RPMI8226 (cell line): ENCODE data around the gene SRGAP2B.
"Not testable (repeated sequence)": the region's sequence is repeated elsewhere in the genome, so short reads cannot be mapped to it uniquely, and the experiment has no call there.

Source experiments
- DNase-seq: peaks from one replicate; pipeline ENCODE4 v3.0.0-alpha.2; 2015

The SRGAP2B gene

GRCh38 chr1:144992915-144993314, 102.2 kb downstream of the SRGAP2B start:
- not testable (repeated sequence) for DNase-seq

GRCh38 chr1:144990611-144991010, 104.5 kb downstream of the SRGAP2B start:
- not testable (repeated sequence) for DNase-seq

GRCh38 chr1:144987131-144987530, 108.0 kb downstream of the SRGAP2B start:
- not testable (repeated sequence) for DNase-seq

GRCh38 chr1:144986171-144986860, 108.8 kb downstream of the SRGAP2B start:
- not testable (repeated sequence) for DNase-seq

GRCh38 chr1:144985550-144986170, 109.5 kb downstream of the SRGAP2B start:
- not testable (repeated sequence) for DNase-seq

DNA sequence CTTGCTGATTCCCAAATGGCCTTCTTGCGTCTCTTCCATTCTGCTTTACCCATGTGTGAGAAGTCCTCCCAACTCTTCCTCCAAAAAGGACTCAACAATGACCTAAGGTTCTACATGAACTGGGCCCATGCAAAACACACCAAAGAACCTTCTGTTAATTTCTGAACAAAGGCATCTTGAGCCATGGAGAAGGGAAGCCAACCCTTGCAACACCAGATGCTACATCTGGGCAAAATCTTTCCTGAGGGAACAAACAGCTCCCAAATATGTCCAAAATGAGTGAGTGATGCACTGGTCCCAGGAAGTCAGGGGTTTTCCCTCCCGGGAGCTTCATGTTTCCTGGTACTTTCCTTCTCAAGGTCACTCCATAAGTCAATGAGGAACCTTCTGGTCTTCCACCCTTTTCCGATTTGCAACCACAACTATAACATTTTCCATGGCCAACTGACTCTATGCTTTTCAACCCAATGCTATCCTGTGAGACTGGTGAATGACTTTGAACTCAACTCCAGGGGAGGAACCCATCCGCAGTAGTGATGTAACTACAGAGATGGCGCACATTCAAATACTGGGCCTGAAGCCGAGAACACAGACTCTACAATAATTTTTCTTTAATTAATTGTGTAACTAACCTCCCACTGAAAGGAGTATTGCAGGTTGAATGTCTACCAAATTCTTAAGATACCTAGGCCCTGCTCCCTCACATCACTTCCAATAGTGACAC, 112.2 kb downstream of the SRGAP2B start:
- not testable (repeated sequence) for DNase-seq

- not testable (repeated sequence) for DNase-seq
Measured at GRCh38 chr1:144981157-144981556, 114.0 kb downstream of the SRGAP2B start.

DNA sequence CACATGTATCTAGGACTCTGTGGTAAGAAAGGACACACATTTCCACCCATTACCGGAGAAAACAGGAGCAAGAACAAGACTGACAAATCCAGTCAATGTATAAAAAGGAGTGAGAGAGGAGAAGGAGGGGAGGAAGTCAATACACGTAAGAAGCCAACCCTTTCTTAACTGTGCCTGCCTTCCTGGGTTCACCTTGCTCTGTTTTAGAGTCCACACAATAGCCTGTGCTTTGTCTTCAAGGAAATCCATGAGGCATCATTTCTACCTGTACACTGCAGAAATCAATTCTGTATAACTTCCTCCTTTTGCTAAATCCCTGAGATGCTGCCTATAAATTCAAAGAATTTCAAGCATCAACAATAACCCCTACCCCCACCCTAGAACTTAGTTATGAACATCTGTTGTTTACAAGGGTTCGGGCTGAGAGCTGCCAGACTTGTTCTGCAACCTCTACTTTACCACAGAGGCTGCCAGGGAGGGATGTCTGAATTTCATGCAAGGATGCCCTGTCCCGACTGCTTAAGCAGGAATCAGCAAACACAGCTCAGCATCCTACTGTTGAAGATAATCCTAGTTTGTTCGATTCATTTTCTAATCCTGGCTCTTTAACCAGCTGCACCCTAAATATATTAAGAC, 115.0 kb downstream of the SRGAP2B start:
- not testable (repeated sequence) for DNase-seq

DNA sequence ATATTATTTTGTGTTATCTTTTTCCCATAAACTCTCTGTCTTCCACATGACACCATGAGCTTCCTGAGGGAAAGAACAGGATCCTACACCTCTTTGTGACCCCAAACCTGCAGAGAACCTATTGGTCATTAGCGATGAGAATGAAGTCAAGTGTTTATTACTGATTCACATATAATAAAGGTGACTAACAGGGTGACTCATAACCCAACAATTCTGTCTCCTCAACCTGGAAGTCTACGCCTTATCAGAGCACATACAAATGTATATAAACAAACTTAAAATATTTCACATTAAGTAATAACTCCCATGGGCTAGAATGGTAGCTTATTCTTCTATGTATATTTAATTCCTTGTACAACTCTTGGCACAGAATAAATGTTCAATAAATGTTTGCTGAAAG, 117.3 kb downstream of the SRGAP2B start:
- DNase-seq, result not testable (repeated sequence)

- DNase-seq, result not testable (repeated sequence)
Measured at GRCh38 chr1:144971936-144972335, 123.2 kb downstream of the SRGAP2B start.

DNA sequence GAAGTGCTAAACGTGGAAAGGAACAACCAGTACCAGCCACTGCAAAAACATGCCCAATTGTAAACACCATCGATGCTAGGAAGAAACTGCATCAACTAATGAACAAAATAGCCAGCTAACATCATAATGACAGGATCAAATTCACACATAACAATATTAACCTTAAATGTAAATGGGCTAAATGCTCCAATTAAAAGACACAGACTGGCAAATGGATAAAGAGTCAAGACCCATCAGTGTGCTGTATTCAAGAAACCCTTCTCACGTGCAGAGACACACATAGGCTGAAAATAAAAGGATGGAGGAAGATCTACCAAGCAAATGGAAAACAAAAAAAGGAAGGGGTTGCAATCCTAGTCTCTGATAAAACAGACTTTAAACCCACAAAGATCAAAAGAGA, 128.6 kb downstream of the SRGAP2B start:
- not testable (repeated sequence) for DNase-seq

DNA sequence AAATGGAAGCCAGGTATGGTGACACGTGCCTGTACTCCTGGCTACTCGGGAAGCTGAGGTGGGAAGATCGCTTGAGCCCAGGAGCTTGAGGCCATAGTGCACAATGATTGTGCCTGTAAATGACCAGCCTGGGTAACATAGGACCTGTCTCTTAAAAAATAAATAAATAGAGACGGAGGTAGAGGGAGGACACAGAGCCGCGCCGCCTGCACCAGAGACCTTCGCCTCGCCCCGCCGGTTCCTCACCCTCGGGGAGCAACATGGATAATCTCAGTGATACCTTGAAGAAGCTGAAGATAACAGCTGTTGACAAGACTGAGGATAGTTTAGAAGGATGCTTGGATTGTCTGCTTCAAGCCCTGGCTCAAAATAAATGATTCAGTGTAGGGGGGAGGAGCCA, 130.4 kb downstream of the SRGAP2B start:
- DNase-seq, result not testable (repeated sequence)

DNA sequence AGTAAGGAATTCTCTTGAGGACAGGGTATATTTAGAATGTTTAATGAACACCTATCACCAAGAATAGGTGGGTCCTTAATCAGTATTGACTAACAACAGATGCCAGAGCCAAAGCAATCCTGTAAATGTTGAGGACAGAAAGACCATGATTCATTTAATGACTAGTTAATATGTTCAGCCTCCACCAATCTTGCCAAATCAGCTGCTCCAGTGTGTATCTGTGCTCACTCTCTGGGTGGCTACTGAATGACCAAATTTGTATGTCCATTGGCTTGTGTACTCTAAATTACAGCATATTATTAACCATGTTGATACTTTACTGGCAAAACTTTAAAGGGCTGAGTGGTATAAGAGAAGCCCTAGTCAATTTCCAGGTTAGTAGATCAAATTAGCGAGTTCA, 130.9 kb downstream of the SRGAP2B start:
- not testable (repeated sequence) for DNase-seq

- DNase-seq, result not testable (repeated sequence)
Measured at GRCh38 chr1:144963571-144963970, 131.6 kb downstream of the SRGAP2B start.

- not testable (repeated sequence) for DNase-seq
Measured at GRCh38 chr1:144961604-144962583, 133.2 kb downstream of the SRGAP2B start.

GRCh38 chr1:144960929-144961488, 134.1 kb downstream of the SRGAP2B start:
- not testable (repeated sequence) for DNase-seq

DNA sequence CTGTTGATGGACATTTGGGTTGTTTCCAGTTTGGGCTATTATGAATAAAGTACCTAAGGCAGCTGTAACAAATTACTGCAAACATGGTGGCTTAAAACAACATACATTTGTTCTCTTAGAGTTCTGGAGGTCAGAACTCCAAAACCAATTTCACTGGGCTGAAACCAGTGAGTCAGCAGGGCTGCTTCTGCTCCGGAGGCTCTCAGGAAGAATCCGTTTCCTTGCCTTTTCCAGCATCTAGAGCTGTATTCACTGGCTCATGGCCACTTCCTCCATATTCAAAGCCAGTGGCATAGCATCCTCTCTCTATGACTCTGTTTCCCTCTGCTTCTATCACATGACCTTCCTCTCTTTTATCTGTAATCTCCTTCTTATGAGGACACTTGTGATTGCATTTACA, 146.7 kb downstream of the SRGAP2B start:
- DNase-seq, result not testable (repeated sequence)

DNA sequence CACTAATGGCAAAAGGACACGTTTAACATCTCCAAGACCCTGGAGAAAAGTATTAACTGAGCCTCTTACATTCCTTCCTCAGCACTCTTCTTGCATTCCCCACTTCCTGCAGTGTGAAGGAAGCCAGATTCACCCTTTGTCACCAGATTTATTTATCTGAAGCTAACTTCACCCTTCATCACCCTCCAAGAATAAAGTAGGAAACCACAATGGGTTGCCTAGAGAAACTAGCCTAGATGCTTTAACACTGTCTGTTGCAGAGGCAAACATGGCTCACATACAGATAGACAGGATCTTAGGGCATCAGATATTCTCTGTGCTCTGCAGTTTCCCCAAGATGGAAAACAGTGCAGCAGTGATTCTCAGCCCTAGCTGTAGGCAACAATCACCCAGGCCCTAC, 147.6 kb downstream of the SRGAP2B start:
- not testable (repeated sequence) for DNase-seq

DNA sequence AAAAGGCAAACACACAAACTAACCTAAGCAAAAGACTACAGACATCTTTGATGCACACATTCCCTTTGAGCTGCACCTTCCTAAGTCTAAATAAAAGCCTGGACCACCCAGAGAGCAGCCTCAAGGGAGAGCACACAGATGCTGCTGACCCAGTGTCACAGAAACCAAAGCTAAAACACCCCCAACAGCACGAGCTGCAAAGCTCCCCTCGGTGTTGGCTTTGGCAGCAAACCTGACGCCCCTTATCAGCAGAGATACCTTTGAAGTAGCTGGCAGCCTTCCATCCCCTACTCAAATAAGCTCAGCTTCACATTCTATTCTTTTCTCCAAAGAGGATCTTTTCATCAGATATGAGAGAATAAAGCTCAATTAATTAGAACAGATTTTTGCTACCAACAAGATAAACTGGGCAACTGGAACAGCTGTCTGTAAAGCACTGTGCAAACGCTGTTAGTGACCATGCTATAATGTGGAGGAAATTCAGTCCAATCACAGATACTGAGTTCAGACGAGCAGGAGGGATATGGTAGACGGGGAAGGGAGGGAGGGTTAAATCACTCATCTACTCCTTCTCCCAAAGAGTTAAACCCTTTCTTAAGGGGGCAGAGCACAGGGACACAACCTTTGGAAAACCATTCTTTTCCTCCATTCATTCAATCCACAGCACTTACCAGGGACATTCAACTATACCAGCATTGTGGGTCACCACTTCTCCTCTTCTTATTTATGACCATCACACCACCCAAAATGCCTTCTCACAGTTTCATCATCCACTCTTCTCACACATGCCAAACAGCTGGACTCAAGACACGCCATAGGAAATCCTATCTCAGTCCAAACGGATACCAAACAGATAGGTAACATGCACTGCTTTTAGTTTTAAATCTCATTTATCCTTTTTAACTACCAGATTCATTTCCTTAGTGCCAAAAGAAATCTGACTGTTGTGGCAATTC, 148.3 kb downstream of the SRGAP2B start:
- not testable (repeated sequence) for DNase-seq

GRCh38 chr1:144941710-144942109, 153.4 kb downstream of the SRGAP2B start:
- DNase-seq, result not testable (repeated sequence)
